Fibroblast of skin of scalp (primary cell): ENCODE measurements around the gene ATP6V1B1.

ENCODE experiments used
- DNase-seq: peaks from one replicate; pipeline ENCODE4 v3.0.0-alpha.2; 2013

The ATP6V1B1 gene

GRCh38 chr2:70974592-70974991 lies 38.9 kb downstream of the ATP6V1B1 start:
- no peak for DNase-seq

- DNase-seq: no peak
These were observed 39.5 kb downstream of the ATP6V1B1 start for GRCh38 chr2:70975237-70975636.

GRCh38 chr2:70977605-70978205 lies 42.0 kb downstream of the ATP6V1B1 start:
- peak; percentile 66 for DNase-seq

GRCh38 chr2:70978341-70979179 lies 42.9 kb downstream of the ATP6V1B1 start, which contains the start of gene ANKRD53:
Gene ANKRD53 (plus strand): TSS chr2:70978630. CDS start chr2:70978646, 16 bp downstream.
- peak; percentile 34 for DNase-seq

GRCh38 chr2:70979180-70979488 lies 43.4 kb downstream of the ATP6V1B1 start:
- no peak for DNase-seq

GRCh38 chr2:70979626-70980025 lies 43.9 kb downstream of the ATP6V1B1 start:
- DNase-seq: no peak

GRCh38 chr2:70981421-70981820 lies 45.7 kb downstream of the ATP6V1B1 start:
- no peak for DNase-seq

- no peak for DNase-seq
These were observed 46.4 kb downstream of the ATP6V1B1 start for GRCh38 chr2:70981866-70982810.

GRCh38 chr2:70982971-70983370 lies 47.3 kb downstream of the ATP6V1B1 start:
- DNase-seq: no peak

GRCh38 chr2:70983506-70984227 lies 48.0 kb downstream of the ATP6V1B1 start:
- DNase-seq: no peak

GRCh38 chr2:70984228-70984575 lies 48.5 kb downstream of the ATP6V1B1 start:
- DNase-seq: no peak

- peak; percentile 17 for DNase-seq
These were observed 49.0 kb downstream of the ATP6V1B1 start for GRCh38 chr2:70984576-70985282.

- DNase-seq: no peak
These were observed 49.6 kb downstream of the ATP6V1B1 start for GRCh38 chr2:70985283-70985688.

- no peak for DNase-seq
These were observed 50.3 kb downstream of the ATP6V1B1 start for GRCh38 chr2:70985956-70986355.

GRCh38 chr2:70986499-70987189 lies 50.9 kb downstream of the ATP6V1B1 start:
- no peak for DNase-seq

- no peak for DNase-seq
These were observed 51.7 kb downstream of the ATP6V1B1 start for GRCh38 chr2:70987386-70987785.

GRCh38 chr2:70988151-70988550 lies 52.5 kb downstream of the ATP6V1B1 start:
- no peak for DNase-seq

- no peak for DNase-seq
These were observed 53.3 kb downstream of the ATP6V1B1 start for GRCh38 chr2:70988726-70989648.

GRCh38 chr2:70990216-70990615 lies 54.5 kb downstream of the ATP6V1B1 start:
- DNase-seq: no peak

- DNase-seq: no peak
These were observed 55.4 kb downstream of the ATP6V1B1 start for GRCh38 chr2:70991142-70991541.
